HUES64 (cell line): Measurements from ENCODE around the gene SAMD4A.
A peak's percentile ranks its signal among the peaks of the same experiment; 100 is the strongest.
"Not testable (repeated sequence)": the region's sequence is repeated elsewhere in the genome, so short reads cannot be mapped to it uniquely, and the experiment has no call there.

Source experiments
- H3K27ac ChIP-seq: 2 replicates; pipeline ENCODE4 v1.7.0; 2013; ENCODE audit warnings: low read depth, low read length, inconsistent platforms
- H3K27me3 ChIP-seq: 2 replicates; pipeline ENCODE4 v1.6.1; 2013; ENCODE audit warnings: mild to moderate bottlenecking, low read length; ENCODE audit not compliant: insufficient read depth
- H3K36me3 ChIP-seq: 2 replicates; pipeline ENCODE4 v1.6.1; 2013; ENCODE audit warnings: mild to moderate bottlenecking, low read length; ENCODE audit not compliant: insufficient read depth
- H3K4me1 ChIP-seq: 2 replicates; pipeline ENCODE4 v1.6.1; 2013; ENCODE audit warnings: mild to moderate bottlenecking, low read length, moderate library complexity; ENCODE audit not compliant: insufficient read depth
- H3K4me3 ChIP-seq: 2 replicates; pipeline ENCODE4 v1.5.1; 2013; ENCODE audit warnings: mild to moderate bottlenecking, low read length, moderate library complexity
- H3K9ac ChIP-seq: 2 replicates; pipeline ENCODE4 v1.6.1; 2013; ENCODE audit warnings: mild to moderate bottlenecking, low read depth, low read length
- H3K9me3 ChIP-seq: 2 replicates; pipeline ENCODE4 v1.6.1; 2013; ENCODE audit warnings: low read depth, low read length; ENCODE audit not compliant: insufficient read depth
- WGBS: fragments of 150-250, 120-280 bp; methylation state at CpG from one replicate; pipeline ENCODE4 v1.1.7; 2013; ENCODE audit warnings: missing lambda C conversion rate; 5-methylcytosine and 5-hydroxymethylcytosine counted together

Gene SAMD4A

DNA sequence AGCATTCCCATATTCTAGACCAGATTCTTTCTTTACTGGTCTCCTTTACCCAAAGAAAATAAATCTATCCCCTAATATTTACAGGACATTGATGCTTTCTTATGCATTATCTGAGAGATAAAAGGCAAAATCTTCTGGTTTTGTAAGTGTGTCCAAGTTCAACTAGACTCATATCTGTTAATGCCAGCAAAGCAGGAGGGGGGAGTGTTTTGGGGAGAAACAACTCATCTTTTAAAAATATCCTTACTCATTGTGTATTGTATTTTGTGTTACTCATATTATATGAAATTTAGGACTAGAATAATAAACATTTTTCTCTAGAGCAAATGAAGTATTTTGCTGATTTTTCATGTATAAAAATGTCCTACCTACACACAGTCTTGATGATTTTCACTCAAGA lies 54.8 kb downstream of the SAMD4A start:
- no peak overlapping the region for H3K4me3 ChIP-seq
- no peak overlapping the region for H3K27ac ChIP-seq
- H3K27me3 ChIP-seq = no peaks in the 10 kb centered on the region
- no peaks in the 10 kb centered on the region for H3K9me3 ChIP-seq
- H3K4me1 ChIP-seq = peaks cover 26% of the 10 kb centered on the region
- no peaks in the 10 kb centered on the region for H3K36me3 ChIP-seq
- H3K9ac ChIP-seq = no peak overlapping the region

DNA sequence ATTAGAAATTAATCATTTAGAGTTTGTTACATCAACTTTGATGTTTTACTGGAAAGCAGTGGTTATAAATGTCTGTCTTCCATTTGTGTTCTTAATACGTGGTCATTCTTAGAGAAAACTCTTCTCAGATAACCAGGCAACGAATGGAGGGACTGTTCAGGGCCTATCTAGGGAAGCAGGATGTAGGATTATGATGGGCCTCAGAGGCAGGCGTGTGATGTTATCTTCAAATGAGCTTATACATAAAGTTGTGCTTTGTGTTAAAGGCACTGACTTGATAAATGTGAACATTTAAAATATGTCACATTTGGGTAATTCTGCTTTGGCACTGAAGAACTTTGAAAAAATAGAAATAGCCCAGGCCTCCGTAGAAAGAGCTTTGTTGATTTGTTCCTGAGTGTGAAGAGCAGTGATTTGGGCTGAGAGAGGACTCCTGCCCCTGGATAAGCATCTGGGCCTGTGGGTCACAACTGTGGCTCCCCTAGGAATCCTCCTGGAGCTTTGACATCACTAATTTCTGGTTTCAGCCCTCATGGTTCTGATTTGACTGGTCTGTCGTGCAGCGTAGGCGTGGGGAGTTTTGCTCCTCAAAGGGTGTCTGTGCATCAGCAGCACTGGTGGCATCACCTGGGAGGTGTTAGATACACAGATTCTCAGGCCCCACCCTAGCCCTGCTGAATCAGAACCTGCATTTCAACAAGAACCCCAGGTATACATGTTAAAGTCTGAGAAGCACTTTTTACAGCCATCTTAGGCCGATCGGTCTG lies 55.4 kb downstream of the SAMD4A start:
- Histone ChIP-seq H3K27me3 (no peaks in the 10 kb centered on the region), H3K4me3 (no peak overlapping the region), H3K9me3 (no peaks in the 10 kb centered on the region), H3K27ac (no peak overlapping the region), H3K9ac (no peak overlapping the region), H3K36me3 (no peaks in the 10 kb centered on the region), H3K4me1 (peaks cover 32% of the 10 kb centered on the region)
- WGBS = 94% methylated on average over 9 of the region's 9 CpGs

DNA sequence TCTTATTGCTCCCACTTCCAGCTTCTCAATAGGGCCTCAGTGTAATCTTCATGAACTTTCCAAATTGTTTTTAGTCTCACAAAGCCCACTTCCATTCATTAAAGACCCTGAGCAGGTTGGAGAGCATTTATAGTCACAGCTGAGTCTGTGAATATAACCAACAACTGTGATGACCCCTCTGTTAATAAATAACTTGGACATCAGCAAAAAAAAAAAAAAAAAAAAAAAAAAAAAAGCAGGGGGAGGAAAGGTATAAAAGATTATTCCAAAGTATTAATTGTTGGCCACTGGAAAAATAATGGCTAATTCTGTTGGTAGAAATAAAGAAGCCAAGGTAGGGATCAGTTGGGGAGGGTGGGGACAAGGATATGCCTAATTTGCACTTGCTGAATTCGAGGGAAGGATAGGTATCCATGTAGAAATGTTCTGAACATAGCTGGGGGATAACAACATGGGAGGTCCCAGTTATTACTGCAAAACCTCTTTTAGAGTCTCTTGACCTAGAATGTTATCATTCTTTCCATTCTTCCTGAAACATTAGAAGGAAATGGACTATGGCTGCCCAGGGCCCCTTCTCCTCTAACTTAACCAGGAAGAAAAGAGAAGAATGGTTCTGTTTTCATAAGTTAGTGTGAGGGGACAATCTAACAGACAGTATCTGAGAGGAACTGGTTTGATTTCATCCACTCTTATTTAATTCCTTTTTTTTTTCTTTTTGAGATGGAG lies 56.5 kb downstream of the SAMD4A start:
- H3K27ac ChIP-seq = no peak overlapping the region
- 97% methylated on average over 1 of the region's 1 CpG for WGBS
- H3K4me1 ChIP-seq = peaks cover 41% of the 10 kb centered on the region
- no peak overlapping the region for H3K9ac ChIP-seq
- H3K9me3 ChIP-seq = no peaks in the 10 kb centered on the region
- H3K4me3 ChIP-seq = no peak overlapping the region
- H3K36me3 ChIP-seq = no peaks in the 10 kb centered on the region
- H3K27me3 ChIP-seq = no peaks in the 10 kb centered on the region

DNA sequence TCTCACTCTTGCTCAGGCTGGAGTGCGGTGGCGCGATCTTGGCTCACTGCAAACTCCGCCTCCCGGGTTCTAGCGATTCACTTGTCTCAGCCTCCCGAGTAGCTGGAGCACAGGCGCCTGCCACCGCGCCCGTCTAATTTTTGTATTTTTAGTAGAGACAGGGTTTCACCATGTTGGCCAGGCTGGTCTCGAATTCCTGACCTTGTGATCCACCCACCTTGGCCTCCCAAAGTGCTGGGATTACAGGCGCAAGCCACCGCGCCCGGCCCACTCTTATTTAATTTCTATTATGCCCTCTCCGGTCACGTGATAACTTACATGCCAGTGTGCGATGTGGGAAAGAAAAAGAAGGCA lies 57.1 kb downstream of the SAMD4A start:
- H3K27me3 ChIP-seq, H3K36me3 ChIP-seq, H3K9me3 ChIP-seq, H3K9ac ChIP-seq, H3K27ac ChIP-seq, H3K4me3 ChIP-seq: not testable (repeated sequence)
- H3K4me1 ChIP-seq = peaks cover 41% of the 10 kb centered on the region
- 94% methylated on average over 19 of the region's 19 CpGs for WGBS

DNA sequence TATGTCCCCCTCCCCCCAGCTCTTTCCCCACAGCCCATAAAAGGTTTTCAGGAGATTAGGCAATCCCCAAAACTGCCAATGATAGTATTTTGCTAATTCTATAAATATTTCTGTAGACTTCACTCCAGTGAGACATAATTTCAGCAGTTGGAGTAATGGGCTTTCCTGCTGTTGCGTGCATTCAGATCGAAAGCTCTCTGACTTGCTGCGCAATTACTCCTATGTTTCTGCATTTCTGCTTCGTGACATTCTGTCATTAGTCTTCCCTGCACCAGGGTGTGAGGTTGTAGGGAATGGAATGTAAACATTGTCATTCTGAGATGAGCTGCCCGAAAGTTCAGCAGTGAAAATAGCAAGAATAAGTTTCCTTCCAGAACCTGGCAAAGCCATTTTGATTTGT lies 58.2 kb downstream of the SAMD4A start:
- Histone ChIP-seq H3K9ac (no peak overlapping the region), H3K27ac (no peak overlapping the region), H3K36me3 (no peaks in the 10 kb centered on the region), H3K27me3 (no peaks in the 10 kb centered on the region), H3K9me3 (no peaks in the 10 kb centered on the region), H3K4me3 (no peak overlapping the region; the same call in 1 of the 2 replicates), H3K4me1 (peaks cover 41% of the 10 kb centered on the region)
- WGBS = 60% methylated on average over 5 of the region's 5 CpGs

DNA sequence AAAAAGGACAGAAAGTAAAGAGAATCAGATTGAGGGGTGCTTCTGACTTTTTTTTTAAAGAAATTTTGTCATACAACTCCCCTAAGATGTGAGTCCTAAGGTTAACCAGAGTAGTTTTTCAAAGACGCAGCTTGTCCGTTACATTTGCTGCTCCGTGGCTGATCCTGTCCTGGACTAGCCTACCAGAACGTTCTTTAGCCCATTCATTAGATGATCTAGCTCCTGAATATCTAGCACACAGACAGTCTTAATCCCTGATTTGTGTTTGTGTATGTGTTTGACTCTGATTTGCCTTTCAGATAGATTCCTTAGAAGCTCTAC lies 60.3 kb downstream of the SAMD4A start:
- H3K4me1 ChIP-seq = peaks cover 41% of the 10 kb centered on the region
- peaks cover 5% of the 10 kb centered on the region; the same call in 1 of the 2 replicates for H3K9me3 ChIP-seq
- no peaks in the 10 kb centered on the region for H3K36me3 ChIP-seq
- H3K27ac ChIP-seq = peak overlapping the region; percentile 11; the same call in 1 of the 2 replicates
- H3K27me3 ChIP-seq = no peaks in the 10 kb centered on the region
- 71% methylated on average over 4 of the region's 4 CpGs for WGBS
- H3K9ac ChIP-seq = no peak overlapping the region
- no peak overlapping the region for H3K4me3 ChIP-seq

DNA sequence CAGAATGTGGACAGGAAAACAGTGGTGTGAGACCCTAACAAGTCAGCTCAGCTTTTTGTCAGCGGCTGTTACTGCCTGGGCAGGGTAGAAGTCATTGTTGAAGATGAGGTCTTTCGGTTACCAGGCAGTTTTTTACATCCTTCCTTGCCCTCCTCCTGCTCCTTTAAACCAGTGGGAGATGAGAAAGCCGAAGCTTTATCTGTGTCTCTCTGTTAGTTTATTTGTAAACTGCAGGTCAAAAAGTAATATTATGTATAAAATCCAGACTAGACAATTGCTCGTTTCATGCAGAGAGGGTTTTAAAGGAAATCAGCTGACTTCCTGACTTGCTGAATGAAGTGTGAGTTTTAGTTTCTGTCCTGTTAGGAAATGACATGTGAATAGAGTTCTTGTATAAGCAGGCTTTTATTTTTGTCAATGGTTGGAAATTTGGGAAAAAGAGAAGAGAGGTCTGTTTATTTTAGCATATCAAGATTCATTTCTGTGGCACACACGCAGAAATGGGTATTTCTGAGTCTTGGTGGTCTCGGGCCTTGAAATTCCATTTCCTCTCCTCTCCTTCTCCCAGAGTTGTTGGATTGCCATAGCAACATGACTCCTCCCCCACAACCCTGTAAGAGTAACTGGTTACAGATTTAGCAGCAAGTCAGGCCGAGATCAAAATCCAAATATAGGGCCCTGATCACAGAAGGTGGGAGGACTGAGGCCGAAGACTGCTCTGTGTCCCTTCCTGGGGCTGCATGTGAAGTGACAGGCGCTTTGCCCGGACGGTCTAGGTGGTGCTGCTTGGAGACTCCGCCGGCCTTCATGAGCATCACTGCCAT lies 60.8 kb downstream of the SAMD4A start:
- Histone ChIP-seq H3K9me3 (peaks cover 7% of the 10 kb centered on the region; the same call in 1 of the 2 replicates), H3K27me3 (no peaks in the 10 kb centered on the region), H3K4me1 (peaks cover 41% of the 10 kb centered on the region), H3K27ac (peak overlapping the region; percentile 11; the same call in 1 of the 2 replicates), H3K36me3 (no peaks in the 10 kb centered on the region), H3K9ac (no peak overlapping the region), H3K4me3 (no peak overlapping the region)
- 72% methylated on average over 13 of the region's 13 CpGs for WGBS

DNA sequence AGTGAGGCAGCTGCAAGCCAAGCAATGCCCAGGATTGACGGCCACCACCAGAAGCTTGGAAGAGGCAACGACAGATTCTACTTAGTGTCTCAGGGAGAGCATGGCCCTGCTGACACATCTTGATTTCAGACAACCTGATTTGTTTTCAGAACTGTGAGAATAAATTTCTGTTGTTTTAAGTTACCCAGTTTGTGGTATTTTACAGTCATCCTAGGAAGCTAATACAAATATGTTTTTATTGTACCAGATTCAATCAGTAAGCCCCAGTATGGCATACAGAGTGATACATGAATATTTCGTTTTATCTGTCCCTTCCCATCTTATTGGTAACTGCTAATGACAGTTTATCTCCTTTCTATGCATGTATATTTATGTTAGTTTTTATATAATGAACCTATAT lies 62.3 kb downstream of the SAMD4A start:
- H3K9ac ChIP-seq = no peak overlapping the region
- no peaks in the 10 kb centered on the region for H3K36me3 ChIP-seq
- no peak overlapping the region for H3K4me3 ChIP-seq
- H3K9me3 ChIP-seq = peaks cover 7% of the 10 kb centered on the region; the same call in 1 of the 2 replicates
- H3K27ac ChIP-seq = no peak overlapping the region
- 92% methylated on average over 2 of the region's 3 CpGs for WGBS
- H3K27me3 ChIP-seq = no peaks in the 10 kb centered on the region
- peaks cover 41% of the 10 kb centered on the region for H3K4me1 ChIP-seq

DNA sequence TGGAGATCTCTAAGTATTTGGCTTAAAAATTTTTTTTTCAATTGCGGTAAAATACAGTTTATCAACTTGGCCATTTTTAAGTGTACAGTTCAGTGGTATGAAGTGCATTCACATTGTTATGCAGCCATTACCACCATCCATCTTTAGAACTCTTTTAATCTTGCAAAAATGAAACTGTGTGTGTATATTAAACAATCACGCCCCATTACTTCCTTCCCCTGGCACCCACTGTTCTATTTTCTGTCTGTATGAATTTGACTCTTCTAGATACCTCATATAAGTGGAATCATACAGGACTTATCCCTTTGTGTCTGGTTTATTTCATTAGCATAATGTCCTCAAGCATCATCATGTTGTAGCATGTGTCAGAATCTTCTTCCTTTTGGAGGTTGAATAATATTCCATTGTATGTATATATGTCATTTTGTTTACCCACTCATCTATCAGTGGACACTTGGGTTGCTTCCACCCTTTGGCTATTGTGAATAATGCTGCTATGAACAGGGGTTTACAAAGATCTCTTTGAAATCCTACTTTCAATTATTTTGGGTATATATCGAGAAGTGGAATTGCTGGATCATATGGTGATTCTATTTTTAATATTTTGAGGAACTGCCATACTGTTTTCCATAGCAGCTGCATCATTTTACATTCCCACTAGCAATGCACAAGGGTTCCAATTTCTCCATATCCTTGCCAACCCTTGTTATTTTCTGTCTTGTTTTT lies 62.9 kb downstream of the SAMD4A start:
- no peak overlapping the region for H3K9ac ChIP-seq
- peaks cover 35% of the 10 kb centered on the region for H3K4me1 ChIP-seq
- H3K4me3 ChIP-seq = no peak overlapping the region
- peaks cover 7% of the 10 kb centered on the region; the same call in 1 of the 2 replicates for H3K9me3 ChIP-seq
- 100% methylated on average over 2 of the region's 3 CpGs for WGBS
- H3K36me3 ChIP-seq = no peaks in the 10 kb centered on the region
- no peaks in the 10 kb centered on the region for H3K27me3 ChIP-seq
- no peak overlapping the region for H3K27ac ChIP-seq

DNA sequence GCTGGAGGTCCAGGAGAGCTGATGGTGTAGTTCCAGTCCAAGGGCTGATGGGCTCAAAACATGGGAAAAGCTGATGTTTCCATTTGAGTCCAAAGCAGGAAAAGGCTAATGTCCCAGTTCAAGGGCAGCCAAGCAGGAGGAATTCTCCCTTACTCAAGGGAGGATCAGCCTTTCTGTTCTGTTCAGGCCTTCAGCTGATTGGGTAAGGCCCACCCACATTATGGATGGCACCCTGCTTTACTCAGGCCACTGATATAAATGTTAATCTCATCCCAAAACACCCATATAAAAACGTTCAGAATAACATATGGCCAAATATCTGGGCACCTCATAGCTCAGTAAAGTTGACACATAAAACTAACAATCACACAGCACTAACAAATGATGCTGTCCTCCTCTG lies 64.1 kb downstream of the SAMD4A start:
- Histone ChIP-seq H3K4me1 (peaks cover 22% of the 10 kb centered on the region), H3K9me3 (peaks cover 7% of the 10 kb centered on the region; the same call in 1 of the 2 replicates)
- 64% methylated on average over 1 of the region's 1 CpG for WGBS

More for the DNA sequence above, 64.1 kb downstream of the SAMD4A start:
- H3K36me3 ChIP-seq = no peaks in the 10 kb centered on the region
- H3K9ac ChIP-seq = no peak overlapping the region
- H3K27ac ChIP-seq = no peak overlapping the region
- no peaks in the 10 kb centered on the region for H3K27me3 ChIP-seq
- H3K4me3 ChIP-seq = no peak overlapping the region
